RWPE2 (cell line): ENCODE data around the gene NDUFAF5.

ENCODE experiments used
- ATAC-seq: fragments of 200-7000 bp; cut with Tn5 transposase; 3 replicates; pipeline ENCODE4 v1.9.1; 2021; ENCODE audit warnings: low read depth
- DNase-seq: peaks from one replicate; pipeline ENCODE4 v3.0.0-alpha.2; 2020; ENCODE audit warnings: low spot score
- H3K27ac ChIP-seq: fragments of 450-650 bp; 2 replicates; pipeline ENCODE4 v1.5.1; 2017; ENCODE audit warnings: mild to moderate bottlenecking; ENCODE audit not compliant: poor library complexity, severe bottlenecking
- H3K27me3 ChIP-seq: fragments of 250-450 bp; sonication (Bioruptor Pico); 2 replicates; pipeline ENCODE4 v1.5.1; 2021; ENCODE audit warnings: mild to moderate bottlenecking, moderate library complexity; ENCODE audit not compliant: insufficient read depth, poor library complexity, severe bottlenecking
- H3K36me3 ChIP-seq: fragments of 250-450 bp; sonication (Bioruptor Pico); 2 replicates; pipeline ENCODE4 v1.5.1; 2020; ENCODE audit warnings: low read depth, mild to moderate bottlenecking, moderate library complexity
- H3K4me1 ChIP-seq: fragments of 250-450 bp; sonication (Bioruptor Pico); 2 replicates; pipeline ENCODE4 v1.5.1; 2021; ENCODE audit warnings: mild to moderate bottlenecking, moderate library complexity; ENCODE audit not compliant: insufficient read depth, poor library complexity, severe bottlenecking
- H3K4me3 ChIP-seq: fragments of 250-450 bp; sonication (Bioruptor Pico); 2 replicates; pipeline ENCODE4 v1.5.1; 2021; ENCODE audit warnings: mild to moderate bottlenecking, moderate library complexity; ENCODE audit not compliant: severe bottlenecking
- H3K9me3 ChIP-seq: fragments of 250-450 bp; sonication (Bioruptor Pico); 2 replicates; pipeline ENCODE4 v1.5.1; 2021; ENCODE audit warnings: mild to moderate bottlenecking, moderate library complexity; ENCODE audit not compliant: severe bottlenecking
- TF ChIP-seq, protein P1 (sequence below): fragments of 450-650 bp; IDR thresholded peaks from one replicate; pipeline ENCODE4 v1.5.1; 2017; ENCODE audit warnings: mild to moderate bottlenecking, moderate library complexity; ENCODE audit not compliant: poor library complexity, severe bottlenecking

Gene NDUFAF5

DNA sequence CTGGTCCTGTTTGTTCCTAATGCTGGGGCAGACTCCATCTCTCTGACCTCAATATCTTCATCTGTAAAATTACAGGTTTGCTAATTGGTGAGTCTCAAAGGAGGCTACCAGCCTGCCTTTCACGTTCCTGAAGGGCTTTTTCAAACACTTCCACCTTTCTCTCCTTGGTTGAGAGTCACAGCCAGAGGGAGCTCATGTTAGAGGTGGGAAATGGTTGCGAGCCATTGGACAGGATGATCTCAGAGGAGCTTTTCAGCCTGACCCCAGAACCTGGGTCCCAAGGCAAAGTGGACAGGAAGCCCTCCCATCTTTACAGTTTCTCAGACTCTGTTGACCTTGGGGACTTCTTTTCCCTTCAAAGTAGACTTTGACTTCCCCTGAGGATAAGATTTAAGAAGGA lies 37.6 kb downstream of the NDUFAF5 start:
- Histone ChIP-seq H3K4me1 (no peaks in the 10 kb centered on the region), H3K9me3 (no peaks in the 10 kb centered on the region), H3K27me3 (no peaks in the 10 kb centered on the region), H3K27ac (no peak overlapping the region), H3K36me3 (peaks cover 10% of the 10 kb centered on the region), H3K4me3 (no peak overlapping the region)
- TF ChIP-seq, protein P1, sequence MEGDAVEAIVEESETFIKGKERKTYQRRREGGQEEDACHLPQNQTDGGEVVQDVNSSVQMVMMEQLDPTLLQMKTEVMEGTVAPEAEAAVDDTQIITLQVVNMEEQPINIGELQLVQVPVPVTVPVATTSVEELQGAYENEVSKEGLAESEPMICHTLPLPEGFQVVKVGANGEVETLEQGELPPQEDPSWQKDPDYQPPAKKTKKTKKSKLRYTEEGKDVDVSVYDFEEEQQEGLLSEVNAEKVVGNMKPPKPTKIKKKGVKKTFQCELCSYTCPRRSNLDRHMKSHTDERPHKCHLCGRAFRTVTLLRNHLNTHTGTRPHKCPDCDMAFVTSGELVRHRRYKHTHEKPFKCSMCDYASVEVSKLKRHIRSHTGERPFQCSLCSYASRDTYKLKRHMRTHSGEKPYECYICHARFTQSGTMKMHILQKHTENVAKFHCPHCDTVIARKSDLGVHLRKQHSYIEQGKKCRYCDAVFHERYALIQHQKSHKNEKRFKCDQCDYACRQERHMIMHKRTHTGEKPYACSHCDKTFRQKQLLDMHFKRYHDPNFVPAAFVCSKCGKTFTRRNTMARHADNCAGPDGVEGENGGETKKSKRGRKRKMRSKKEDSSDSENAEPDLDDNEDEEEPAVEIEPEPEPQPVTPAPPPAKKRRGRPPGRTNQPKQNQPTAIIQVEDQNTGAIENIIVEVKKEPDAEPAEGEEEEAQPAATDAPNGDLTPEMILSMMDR: no peak
- no peak for ATAC-seq
- no peak for DNase-seq

DNA sequence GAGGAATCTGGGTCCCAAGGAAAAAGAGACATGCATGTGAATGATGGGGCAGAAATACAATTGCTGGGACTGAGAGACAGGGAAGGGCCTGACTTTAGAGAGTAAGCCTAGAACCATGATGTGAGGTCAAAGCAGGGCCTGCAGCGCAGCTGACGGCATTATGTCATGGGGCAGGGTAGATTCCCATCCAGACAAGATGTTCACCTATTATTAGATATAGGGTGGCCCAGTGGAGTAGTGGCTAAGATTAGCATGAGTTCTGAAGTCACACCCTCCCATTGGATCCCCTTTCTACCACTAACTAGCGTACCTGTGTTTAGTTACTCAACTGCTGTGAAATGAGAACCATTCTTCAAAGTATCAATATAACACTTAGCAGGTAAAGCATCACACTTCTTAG lies 39.6 kb downstream of the NDUFAF5 start:
- Histone ChIP-seq H3K27me3 (no peaks in the 10 kb centered on the region), H3K4me3 (no peak overlapping the region), H3K4me1 (no peaks in the 10 kb centered on the region), H3K9me3 (no peaks in the 10 kb centered on the region), H3K27ac (no peak overlapping the region), H3K36me3 (no peaks in the 10 kb centered on the region)
- ATAC-seq (no peak), DNase-seq (no peak)
- TF ChIP-seq, protein P1: no peak

DNA sequence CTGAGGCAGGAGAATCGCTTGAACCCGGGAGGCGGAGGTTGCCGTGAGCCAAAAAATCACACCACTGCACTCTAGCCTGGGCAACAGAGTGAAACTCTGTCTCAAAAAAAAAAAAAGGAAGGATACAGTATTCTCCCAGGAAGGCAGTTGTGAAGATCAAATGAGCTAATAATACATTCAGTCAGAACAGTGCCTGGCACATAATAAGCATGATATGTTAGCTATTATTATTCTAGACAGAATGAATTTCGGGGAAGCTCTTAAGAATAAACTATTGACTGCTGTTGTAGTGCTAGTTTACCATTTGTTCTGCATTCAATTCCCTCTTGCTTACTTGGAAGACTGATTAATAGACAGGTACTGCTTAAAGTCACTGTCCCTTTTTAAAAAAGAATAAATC lies 40.6 kb downstream of the NDUFAF5 start:
- Histone ChIP-seq H3K27ac (no peak overlapping the region), H3K4me3 (no peak overlapping the region), H3K27me3 (no peaks in the 10 kb centered on the region), H3K9me3 (no peaks in the 10 kb centered on the region), H3K4me1 (no peaks in the 10 kb centered on the region), H3K36me3 (no peaks in the 10 kb centered on the region)
- ATAC-seq (no peak), DNase-seq (no peak)
- TF ChIP-seq, protein P1: no peak

DNA sequence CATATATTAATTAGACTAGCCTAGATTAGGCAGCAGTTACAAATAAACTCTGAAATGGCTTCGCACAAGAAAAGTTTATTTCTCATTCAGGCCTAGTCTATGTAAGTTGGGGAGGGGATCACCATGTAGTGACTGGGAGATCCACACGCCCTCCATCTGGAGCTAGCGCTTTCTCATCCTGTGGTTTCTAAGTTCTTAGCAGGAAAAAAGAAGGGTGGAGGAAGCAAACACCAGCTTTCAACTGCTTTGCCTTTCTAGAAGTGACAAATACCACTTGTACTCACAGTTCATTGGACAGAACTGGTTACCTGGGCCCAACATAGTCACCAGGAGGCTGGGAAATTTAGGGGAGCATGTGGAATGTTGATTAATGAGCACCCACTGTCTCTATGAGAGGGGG lies 46.6 kb downstream of the NDUFAF5 start:
- H3K4me3 ChIP-seq: no peak overlapping the region
- DNase-seq (no peak), ATAC-seq (no peak)
- no peak overlapping the region for H3K27ac ChIP-seq
- H3K9me3 ChIP-seq: no peaks in the 10 kb centered on the region
- no peaks in the 10 kb centered on the region for H3K36me3 ChIP-seq
- H3K4me1 ChIP-seq: no peaks in the 10 kb centered on the region
- TF ChIP-seq, protein P1: no peak
- peaks cover 4% of the 10 kb centered on the region for H3K27me3 ChIP-seq

DNA sequence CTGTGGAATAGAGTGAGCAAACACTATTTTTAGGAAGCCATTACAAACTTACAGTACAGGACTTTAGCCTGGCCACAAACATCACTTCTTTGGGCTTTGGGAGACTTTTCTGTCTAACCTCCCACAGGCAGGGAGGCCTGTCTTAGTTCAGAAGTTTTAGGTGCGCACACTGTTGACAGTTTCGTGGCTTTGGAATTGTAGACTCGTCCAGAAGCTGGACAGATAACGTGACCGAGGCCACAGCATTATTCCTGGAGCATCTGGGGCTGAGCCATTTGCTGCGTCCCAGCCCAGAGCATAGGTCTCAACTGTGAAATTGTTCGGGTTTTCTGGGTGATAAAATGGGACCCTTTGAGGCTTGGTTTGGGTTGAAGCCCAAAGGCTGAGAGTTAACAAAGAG lies 53.8 kb downstream of the NDUFAF5 start:
- Histone ChIP-seq H3K4me3 (no peak overlapping the region), H3K27ac (no peak overlapping the region), H3K27me3 (no peaks in the 10 kb centered on the region), H3K9me3 (no peaks in the 10 kb centered on the region), H3K36me3 (no peaks in the 10 kb centered on the region), H3K4me1 (no peaks in the 10 kb centered on the region)
- TF ChIP-seq, protein P1: no peak
- ATAC-seq (no peak), DNase-seq (no peak)
